NCI-H345 treated with DMSO at 0.1 percent for 48 hours (cell line): ENCODE measurements around the gene MED23.

Experiments
- DNase-seq: peaks from one replicate; lab custom pipeline; 2025; ENCODE audit not compliant: unreplicated experiment; lab: John Stamatoyannopoulos, UW

Gene MED23

GRCh38 chr6:131627724-131628682, at the start of gene MED23:
Gene MED23 (minus strand): TSS chr6:131628242. CDS start chr6:131628049, 193 bp downstream.
- DNase-seq, result peak; percentile 87

- DNase-seq, result no peak
These were observed 45.1 kb upstream of the MED23 start for GRCh38 chr6:131673184-131673583.

- DNase-seq, result no peak
These were observed 41.8 kb upstream of the MED23 start for GRCh38 chr6:131669891-131670290.

- no peak for DNase-seq
These were observed 35.6 kb upstream of the MED23 start for GRCh38 chr6:131663578-131664165.

DNA sequence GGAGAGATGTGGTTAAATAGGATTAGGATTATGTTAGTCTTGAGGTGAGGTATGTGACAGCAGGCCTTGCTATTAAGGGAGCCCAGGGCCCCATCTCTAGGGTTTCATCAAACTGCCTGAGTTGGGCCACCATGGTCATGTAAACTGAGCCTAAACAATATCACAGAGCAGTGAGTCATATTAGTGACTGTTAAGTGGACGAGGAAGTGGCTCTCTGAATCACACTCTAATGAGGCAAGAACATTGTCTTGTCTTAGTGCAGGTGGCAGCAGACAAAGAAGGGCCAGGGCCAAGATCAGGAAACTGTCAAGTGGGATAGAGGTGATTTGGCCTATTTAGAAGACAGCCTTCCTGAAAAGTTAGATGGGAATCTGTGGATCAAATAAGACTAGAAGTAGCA, 32.2 kb upstream of the MED23 start:
- no peak for DNase-seq

DNA sequence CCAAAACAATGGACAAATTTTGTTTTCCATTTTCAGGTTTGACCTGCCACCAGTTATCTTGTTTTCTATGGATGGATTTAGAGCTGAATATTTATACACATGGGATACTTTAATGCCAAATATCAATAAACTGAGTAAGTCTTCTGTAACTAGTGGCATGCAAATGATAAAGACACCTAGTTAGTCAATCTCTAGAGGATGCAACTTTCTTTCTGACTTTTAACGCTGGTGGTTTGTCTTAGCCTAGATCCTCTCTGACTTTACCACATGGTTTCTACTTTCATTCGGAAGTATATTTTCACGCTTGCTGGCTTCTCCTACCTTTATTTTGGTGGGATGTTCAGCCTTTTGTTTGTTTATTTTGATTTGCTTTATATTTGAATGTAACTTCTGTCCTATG, 30.2 kb upstream of the MED23 start:
- DNase-seq, result no peak

DNA sequence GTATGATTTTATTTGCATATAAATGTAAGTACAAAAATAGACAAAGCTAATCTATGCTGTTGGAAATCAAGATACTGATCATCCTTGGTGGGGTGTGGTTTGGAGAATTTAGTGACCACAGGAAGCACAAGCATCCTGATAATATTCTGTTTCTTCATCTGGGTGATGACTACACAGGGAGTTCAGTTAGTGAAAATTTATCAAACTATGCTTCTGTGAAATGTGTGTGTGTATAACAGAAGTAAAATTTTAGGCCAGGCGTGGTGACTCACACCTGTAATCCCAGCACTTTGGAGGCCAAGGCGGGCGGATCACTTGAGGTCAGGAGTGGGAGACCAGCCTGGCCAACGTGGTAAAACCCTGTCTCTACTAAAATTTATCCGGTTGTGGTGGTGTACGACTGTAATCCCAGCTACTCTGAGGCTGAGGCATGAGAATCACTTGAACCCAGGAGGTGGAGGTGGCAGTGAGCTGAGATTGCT, 29.6 kb upstream of the MED23 start:
- no peak for DNase-seq

DNA sequence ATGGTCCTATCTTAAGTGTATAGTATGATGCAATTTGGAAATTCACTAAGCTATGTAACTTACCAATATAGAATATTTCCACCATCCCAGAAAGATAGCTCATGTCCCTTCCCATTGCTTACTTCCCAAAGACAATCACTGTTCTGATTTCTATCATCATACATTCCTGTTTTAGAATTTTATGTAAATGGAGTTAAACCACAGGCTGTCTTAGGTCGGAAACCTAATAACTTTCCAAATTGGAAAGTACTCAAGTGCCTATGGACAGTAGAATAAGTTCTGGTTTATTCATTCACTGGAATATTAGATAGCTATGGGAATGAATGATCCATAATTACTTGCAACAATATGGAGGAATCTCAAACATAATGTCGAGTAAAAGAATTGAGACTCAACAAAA, 29.2 kb upstream of the MED23 start:
- no peak for DNase-seq

GRCh38 chr6:131656667-131657066, 28.6 kb upstream of the MED23 start:
- DNase-seq, result no peak

- DNase-seq, result no peak
These were observed 27.9 kb upstream of the MED23 start for GRCh38 chr6:131655951-131656350.

DNA sequence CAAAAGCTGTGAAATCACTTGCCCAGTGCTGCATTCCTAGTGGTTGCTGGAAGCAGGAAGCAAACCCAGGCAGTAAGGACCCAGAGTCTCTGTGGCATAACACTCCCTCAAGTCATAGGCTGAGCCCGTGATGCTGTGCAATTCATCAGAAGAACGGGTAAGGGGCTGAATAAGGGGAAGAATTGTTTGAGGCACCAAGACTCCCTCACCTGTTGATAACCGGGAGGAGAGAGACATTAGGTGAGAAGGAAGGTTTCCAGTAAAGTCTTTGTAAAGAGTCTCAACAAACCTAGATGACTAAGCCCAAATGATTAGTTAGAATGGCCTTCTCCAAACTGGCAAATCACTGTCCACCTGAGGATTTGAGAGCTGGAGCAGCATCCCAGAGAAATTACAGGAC, 27.3 kb upstream of the MED23 start:
- DNase-seq, result no peak

- DNase-seq, result no peak
These were observed 26.3 kb upstream of the MED23 start for GRCh38 chr6:131654326-131654725.

DNA sequence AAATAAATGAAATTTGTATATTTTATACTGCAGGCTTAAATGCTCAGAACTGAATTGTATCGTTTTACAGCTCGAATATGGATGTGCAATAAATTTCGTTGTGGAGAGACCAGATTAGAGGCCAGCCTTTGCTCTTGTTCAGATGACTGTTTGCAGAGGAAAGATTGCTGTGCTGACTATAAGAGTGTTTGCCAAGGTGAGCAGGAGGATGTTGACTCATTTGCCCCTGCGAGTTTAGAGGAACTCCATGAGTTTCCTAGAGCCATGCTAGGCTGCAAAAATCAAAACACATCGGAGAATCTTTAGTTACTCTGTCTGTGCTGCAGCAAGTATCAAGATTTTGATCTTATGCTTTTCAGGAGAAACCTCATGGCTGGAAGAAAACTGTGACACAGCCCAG, 24.4 kb upstream of the MED23 start:
- no peak for DNase-seq

GRCh38 chr6:131651782-131652181, 23.7 kb upstream of the MED23 start:
- DNase-seq, result peak; percentile 89

- DNase-seq, result no peak
These were observed 18.2 kb upstream of the MED23 start for GRCh38 chr6:131646249-131646670.

GRCh38 chr6:131645846-131646245, 17.8 kb upstream of the MED23 start:
- no peak for DNase-seq

- DNase-seq, result no peak
These were observed 16.9 kb upstream of the MED23 start for GRCh38 chr6:131644921-131645320.

DNA sequence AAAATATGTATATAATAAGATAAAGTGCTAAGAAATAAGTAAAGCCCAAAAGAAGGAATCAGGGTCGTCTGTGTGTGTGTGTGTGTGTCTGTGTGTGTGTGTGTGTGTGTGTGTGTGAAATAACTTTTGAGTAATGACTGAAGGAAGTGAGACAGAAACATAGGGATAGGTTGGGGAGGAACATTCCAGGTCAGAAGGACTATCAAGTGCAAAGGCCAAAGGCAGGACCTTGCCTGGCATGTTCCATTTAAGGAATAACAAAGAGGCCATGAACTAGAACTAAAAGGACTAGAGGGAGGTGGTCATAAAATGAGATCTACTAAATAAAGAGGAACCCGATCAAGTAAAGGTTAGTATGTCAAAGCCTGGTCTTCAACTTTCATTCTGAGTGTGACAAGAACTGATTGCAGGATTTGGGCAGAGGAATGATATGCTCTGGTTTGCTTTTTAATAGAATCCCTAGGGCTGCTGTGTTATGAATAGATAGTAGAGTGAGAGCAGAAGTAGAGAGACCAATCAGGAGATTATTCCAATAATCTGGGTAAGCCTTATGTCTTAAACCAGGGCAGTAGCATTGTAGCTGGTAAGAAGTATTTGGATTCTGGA, 15.9 kb upstream of the MED23 start:
- DNase-seq, result no peak

DNA sequence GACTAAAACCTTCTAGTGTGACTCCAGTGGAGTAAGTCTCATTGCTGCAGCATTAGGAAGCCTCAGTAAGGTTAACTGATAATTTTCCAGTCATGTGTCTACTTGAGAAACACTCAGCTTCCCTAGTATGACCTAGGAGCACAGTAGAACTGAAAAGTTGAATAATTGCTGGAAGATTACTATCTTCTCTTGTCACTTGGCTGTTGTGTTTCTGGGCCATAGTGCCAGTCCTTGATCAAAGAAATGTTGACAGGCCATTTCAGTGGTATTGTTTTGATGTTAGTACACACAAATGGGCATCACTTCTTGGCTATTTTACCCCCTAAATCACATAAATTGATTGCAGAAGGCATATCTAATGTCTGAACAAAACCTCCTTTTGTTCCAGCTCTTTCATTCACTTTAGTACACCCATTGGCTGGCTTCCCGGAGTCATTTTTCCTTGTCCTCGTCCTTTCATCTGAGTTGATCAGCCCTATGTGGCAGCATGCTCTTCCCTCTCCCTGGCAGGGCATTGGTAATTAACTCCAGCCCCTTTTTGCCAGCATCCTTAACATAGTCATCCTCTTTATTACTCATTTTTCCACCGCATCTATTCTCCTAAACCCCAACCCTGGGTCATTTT, 15.1 kb upstream of the MED23 start:
- peak; percentile 41 for DNase-seq

- DNase-seq, result no peak
These were observed 14.5 kb upstream of the MED23 start for GRCh38 chr6:131642565-131642964.

DNA sequence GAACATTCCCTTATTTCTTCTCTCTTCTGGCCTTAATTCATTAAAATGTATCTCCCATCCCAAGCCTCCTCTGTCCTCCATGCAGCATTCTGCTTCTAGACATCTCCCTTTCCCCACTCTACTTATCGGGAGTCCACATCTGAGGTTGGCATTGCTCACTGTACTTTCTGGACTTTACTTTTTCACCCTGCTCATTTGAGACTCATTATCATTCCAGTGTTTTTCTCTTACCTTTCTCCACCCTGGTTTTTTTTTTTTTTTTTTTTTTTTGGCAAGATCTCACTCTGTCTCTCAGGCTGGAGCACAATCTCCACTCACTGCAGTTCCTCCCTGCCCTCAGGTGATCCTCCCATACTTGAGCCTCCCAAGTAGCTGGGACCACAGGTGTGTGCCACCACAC, 13.5 kb upstream of the MED23 start:
- no peak for DNase-seq
